Measurements from ENCODE around the gene LRMDA.
"Not testable (repeated sequence)": the region's sequence is repeated elsewhere in the genome, so short reads cannot be mapped to it uniquely, and the experiment has no call there.

Gene LRMDA

DNA sequence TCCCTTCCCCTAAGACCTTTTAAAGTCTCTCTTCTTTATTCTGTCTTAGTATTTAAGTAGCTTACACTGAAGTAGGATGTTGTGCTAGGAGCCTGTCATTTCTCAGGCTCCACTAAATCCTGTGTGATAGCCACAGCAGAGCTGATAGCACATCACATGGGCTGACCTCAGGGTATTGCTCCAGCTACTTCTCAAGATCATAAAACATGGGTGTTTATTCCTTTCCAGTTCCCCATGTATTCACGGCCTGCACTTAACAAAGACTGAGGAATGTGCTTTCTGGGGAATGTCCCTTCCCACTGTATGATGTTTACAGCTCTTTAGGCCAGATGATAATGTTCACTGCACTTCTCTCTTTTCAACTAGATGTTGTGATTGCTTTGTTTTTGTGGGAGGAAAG lies 1119.4 kb downstream of the LRMDA start:
- DNase-seq = no peak

GRCh38 chr10:76552091-76552873 lies 1120.9 kb downstream of the LRMDA start:
- DNase-seq = no peak

GRCh38 chr10:76553263-76554032 lies 1122.0 kb downstream of the LRMDA start:
- no peak for DNase-seq

DNA sequence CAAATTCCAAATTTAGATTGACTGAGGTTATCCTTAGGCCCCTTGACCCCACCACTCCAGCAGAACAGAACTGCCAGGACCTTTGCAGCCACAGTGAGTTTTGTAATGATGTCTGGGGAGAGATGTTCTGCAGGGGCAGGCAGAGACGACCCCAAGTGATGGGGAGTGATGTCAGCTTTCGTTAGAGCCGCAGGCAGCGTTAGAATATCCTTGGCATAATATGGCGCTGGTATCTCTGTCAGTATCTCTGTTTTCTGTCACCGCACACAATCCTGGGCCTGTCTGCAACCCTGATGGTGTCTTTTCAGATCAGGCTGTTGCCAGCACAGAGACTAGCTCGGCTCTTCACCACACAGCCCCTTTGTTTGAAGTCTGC lies 1122.6 kb downstream of the LRMDA start:
- no peak for DNase-seq

GRCh38 chr10:76554478-76554877 lies 1123.1 kb downstream of the LRMDA start:
- no peak for DNase-seq

DNA sequence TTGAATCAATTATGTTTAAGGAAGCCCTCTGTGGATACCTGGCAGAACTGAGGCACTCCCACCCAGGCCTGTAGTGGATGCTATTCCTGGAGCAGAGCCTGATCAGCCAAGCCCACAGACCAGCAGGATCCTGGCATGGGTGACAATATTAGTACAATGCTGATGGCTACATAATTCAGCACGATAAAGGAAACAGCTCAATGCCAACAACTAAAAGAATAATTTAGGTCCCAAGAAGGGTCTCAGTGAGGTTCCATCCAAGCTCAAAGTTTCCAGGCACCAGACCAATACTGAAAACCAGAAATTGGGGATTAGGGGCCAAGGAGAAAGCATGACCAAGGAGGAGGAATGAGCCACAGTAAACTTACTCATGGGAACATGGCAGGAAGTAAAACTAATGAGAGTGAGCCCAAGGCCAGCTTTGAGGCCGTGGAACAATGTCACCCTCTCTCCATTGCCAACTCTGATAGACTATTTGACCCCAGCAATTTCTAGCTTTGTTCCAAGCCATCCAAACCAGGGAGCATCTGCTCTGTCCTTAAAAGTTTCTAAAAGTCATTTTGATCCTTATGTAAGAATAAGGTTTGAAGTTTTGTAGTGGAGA lies 1123.7 kb downstream of the LRMDA start:
- no peak for DNase-seq

DNA sequence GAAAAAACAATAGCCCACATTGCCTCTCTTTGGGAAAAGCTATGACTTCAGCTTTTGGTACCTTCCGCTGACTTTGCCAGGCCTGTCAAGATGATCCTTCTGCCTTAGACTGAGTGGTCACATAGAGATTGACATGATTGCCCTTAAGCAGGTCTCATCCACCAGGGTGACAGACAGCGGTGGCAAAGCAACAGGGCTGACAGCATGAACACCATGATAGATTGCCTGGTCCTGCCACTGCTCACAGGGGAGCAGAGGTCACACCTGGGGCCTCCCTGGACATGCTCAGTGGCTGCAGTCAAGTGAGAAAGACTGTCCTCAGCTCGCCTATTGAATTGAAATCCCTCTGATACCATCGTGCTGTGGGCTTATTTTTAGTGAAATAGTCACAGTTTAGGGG lies 1125.9 kb downstream of the LRMDA start:
- no peak for DNase-seq

- DNase-seq = no peak
Observed at GRCh38 chr10:76558586-76558985, 1127.2 kb downstream of the LRMDA start.

DNA sequence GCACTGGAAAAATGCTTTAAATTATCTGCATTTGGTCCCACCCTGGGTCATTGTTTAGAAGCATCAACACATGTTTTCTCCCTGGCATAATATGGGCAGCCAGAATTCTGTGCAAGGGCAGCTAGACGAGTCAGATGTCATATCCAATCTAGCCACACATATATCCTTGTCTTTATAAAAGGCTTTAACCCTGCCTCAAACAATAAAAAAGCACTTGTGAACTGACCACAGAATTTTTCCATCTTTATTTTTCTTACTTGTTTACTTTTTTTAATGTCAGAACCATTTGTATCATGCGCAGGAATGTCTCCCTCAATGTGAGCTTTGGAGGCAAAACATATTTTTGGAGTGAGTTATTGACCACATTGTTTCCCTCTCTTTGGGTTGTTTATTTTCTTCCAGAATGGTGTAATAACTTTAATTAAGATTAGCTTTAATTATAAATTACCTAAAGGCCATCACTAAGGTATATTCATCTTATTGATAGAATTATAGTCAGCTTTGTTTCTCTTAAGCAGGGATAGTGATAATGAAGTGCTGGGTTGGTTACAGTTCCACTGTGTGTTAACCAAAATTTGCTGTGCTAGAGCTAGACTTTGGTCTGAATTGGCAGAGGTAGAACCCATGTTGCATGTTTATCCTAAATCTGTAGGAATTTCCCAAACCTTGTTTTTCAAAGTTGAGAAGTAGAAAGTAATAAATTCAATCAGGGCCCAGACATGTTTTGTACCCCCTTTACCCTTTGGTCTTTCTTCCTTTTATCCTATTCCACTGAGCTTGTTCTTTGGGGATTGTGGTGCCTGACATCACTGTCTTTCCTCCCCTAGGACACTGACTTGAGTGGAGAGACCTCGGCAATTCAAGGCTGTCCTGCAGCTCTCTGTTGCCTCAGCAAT lies 1127.8 kb downstream of the LRMDA start:
- DNase-seq = no peak

- no peak for DNase-seq
Observed at GRCh38 chr10:76559892-76560220, 1128.4 kb downstream of the LRMDA start.

- DNase-seq = no peak
Observed at GRCh38 chr10:76560338-76560737, 1128.9 kb downstream of the LRMDA start.

- DNase-seq = no peak
Observed at GRCh38 chr10:76563286-76563685, 1131.9 kb downstream of the LRMDA start.

- no peak for DNase-seq
Observed at GRCh38 chr10:76572021-76572420, 1140.6 kb downstream of the LRMDA start.

DNA sequence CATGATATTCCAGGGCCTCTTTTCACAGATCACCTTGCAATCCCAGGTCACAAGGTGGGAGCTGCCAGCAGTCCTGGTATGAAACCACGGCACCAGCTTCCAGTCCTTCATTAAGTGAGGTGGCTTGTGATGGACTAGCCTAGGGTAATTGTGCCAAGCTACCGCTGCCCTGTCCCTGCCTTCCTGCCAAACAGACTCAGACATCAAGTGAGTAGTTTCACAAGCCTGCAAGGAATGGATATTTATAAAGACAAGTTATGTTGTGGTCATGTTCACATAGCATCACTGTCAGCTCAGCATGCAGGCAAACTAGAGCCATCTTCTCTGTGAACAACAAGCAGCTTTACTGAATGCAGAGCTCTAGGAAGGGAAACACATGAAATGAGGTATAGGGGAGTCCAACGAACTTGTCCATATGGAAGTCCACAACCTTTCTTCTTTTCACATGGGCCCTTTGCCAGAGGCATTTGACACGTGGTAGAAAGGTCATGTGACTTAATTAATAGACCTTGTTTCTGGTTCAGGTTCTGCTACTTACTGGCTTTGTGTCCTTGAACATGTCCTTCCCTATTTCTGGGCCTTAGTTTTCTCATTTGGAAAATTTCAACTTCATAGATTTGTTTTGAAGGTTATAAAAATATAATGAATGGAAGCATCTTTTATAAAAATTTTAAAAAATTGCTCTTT lies 1145.0 kb downstream of the LRMDA start:
- DNase-seq = no peak

GRCh38 chr10:76577455-76577854 lies 1146.0 kb downstream of the LRMDA start:
- DNase-seq = no peak

GRCh38 chr10:76581506-76582256 lies 1150.3 kb downstream of the LRMDA start:
- DNase-seq = no peak

GRCh38 chr10:76582531-76582930 lies 1151.1 kb downstream of the LRMDA start:
- DNase-seq = no peak

GRCh38 chr10:76583711-76584161 lies 1152.3 kb downstream of the LRMDA start:
- DNase-seq = no peak

- not testable (repeated sequence) for DNase-seq
Observed at GRCh38 chr10:76584466-76584865, 1153.0 kb downstream of the LRMDA start.
